ENCODE measurements around the gene CALD1.

DNA sequence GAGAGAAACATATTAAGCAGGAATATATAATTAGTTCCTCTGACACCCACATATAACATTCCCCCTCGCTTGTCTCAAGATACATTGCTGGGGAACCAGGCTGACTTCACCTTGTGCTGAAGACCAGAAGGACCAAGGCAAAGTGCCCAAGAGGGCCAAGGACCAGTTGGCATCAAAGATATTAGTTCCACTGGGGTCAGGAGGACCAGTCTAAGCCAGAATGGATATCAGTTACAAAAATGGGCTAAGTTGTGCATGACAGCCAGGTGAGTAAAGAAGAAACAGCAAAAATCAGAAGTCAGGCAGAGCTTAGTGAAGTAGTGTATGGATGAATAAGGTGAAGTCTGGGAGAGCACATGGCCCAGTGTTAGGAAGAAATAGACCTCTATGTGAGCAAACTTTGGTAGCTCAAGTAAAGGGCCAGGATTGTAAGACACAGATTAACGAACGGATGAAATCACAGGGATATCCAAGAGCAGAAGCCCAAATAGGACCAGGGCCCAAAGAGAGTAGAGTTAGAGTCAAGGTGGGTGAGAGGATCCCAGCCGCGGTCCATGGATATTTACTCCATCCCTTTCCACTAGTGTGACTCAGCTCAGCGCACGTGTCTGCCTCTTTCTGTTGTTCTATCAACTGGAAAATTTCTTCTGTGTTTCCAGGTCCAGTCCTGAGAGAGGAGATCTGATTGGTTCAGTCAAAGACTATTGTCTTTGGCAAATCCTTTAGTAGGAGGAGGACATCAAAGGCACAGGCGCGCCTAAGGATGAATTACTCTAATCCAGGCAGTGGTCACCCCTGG lies 5.0 kb downstream of the CALD1 start:
- TF ChIP-seq POLR2AphosphoS5 (IDR thresholded peaks at IDR 0.05) (peak in 1 of 3 donors; percentile 6), EP300 (IDR thresholded peaks at IDR 0.05; ENCODE audit: low read depth) (no peak), POLR2A (IDR thresholded peaks at IDR 0.05) (no peak)
- TF ChIP-seq, protein P1, sequence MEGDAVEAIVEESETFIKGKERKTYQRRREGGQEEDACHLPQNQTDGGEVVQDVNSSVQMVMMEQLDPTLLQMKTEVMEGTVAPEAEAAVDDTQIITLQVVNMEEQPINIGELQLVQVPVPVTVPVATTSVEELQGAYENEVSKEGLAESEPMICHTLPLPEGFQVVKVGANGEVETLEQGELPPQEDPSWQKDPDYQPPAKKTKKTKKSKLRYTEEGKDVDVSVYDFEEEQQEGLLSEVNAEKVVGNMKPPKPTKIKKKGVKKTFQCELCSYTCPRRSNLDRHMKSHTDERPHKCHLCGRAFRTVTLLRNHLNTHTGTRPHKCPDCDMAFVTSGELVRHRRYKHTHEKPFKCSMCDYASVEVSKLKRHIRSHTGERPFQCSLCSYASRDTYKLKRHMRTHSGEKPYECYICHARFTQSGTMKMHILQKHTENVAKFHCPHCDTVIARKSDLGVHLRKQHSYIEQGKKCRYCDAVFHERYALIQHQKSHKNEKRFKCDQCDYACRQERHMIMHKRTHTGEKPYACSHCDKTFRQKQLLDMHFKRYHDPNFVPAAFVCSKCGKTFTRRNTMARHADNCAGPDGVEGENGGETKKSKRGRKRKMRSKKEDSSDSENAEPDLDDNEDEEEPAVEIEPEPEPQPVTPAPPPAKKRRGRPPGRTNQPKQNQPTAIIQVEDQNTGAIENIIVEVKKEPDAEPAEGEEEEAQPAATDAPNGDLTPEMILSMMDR (IDR thresholded peaks at IDR 0.05), result no peak
